Esophagus squamous epithelium (tissue), 5 donors: ENCODE results near the gene HHIPL2. TPM values are rescaled to one million over a fixed set of nuclear protein-coding genes. Genes with fewer than 3 reads are reported as not detected.

Experiments used
- DNase-seq: peaks from one replicate; lab custom pipeline; 2025; lab: John Stamatoyannopoulos, UW
- H3K27ac ChIP-seq, 4 donors: fragments of 200-600 bp; sonication (generic); one replicate each; pipeline ENCODE4 v1.5.1; 2016 to 2019; ENCODE audit warnings: mild to moderate bottlenecking in 1 of 4
- H3K27me3 ChIP-seq, 4 donors: fragments of 200-600 bp; sonication (generic); 1 replicate in 3 of 4; 2 replicates in 1 of 4; pipeline versions ENCODE4 v1.5.1 to v1.6.0; 2017 to 2021; ENCODE audit warnings: antibody characterized with exemption in 1 of 4
- H3K36me3 ChIP-seq, 3 donors: fragments of 200-600 bp; sonication (generic); one replicate each; pipeline ENCODE4 v1.5.1; 2016 to 2019
- H3K4me1 ChIP-seq, 3 donors: fragments of 200-600 bp; sonication (generic); one replicate each; pipeline ENCODE4 v1.5.1; 2017 to 2019
- H3K4me3 ChIP-seq, 4 donors: fragments of 200-600 bp; sonication (generic); 1 replicate in 3 of 4; 2 replicates in 1 of 4; pipeline ENCODE4 v1.5.1; 2016 to 2019; ENCODE audit warnings: mild to moderate bottlenecking in 2 of 4, moderate library complexity in 1 of 4
- H3K9me3 ChIP-seq, 3 donors: fragments of 200-600 bp; sonication (generic); one replicate each; pipeline ENCODE4 v1.5.1; 2016 to 2019
- CTCF ChIP-seq, 6 experiments: fragments of 450-650 bp in 4 of 6; fragments of 200-600 bp in 2 of 6; sonication (generic) in 2 of 6; IDR thresholded peaks; one replicate each; pipeline ENCODE4 v1.5.1; 2016 to 2019; ENCODE audit warnings: antibody characterized with exemption in 6 of 6, mild to moderate bottlenecking in 4 of 6, moderate library complexity in 4 of 6
- POLR2A ChIP-seq, 4 donors: fragments of 450-650 bp; IDR thresholded peaks; one replicate each; pipeline ENCODE4 v1.6.1; 2017; ENCODE audit warnings: antibody characterized with exemption in 4 of 4, mild to moderate bottlenecking in 4 of 4, moderate library complexity in 3 of 4
- WGBS, 2 donors: methylation state at CpG; one replicate each; pipeline ENCODE4 v1.1.5; 2018; 5-methylcytosine and 5-hydroxymethylcytosine counted together
- intact Hi-C: fragments of 100-400 bp; cut with DNase I; formaldehyde crosslinking; loops from one replicate; pipeline ENCODE4 v1.15.0; 2022
- total RNA-seq, 4 donors: library from RNA; depleted of rRNA; stranded (reverse); fragments of >200 nt; gene quantifications; one replicate each; pipeline ENCODE4 v1.1.0, GENCODE V29; 2016
- donor health status: DM: yes; HTN: yes; CAD: no.

Gene HHIPL2
- not detected for total RNA-seq

GRCh38 chr1:222547944-222548671, at the start of gene HHIPL2:
HHIPL2 (minus strand) TSS chr1:222548104; CDS start chr1:222548044, 60 bp downstream.
- Histone ChIP-seq H3K27ac (no peak within 1 kb of the TSS), H3K4me3 (no peak within 1 kb of the TSS), H3K36me3 (no peaks in the 10 kb centered on the region), H3K27me3 (peaks cover 0 to 56% (median 0%) of the 10 kb centered on the region in 4 donors), H3K4me1 (peaks cover 0 to 9% (median 0%) of the 10 kb centered on the region in 3 donors), H3K9me3 (no peaks in the 10 kb centered on the region)
- no peak for DNase-seq
- WGBS, 2 donors: 39 to 48% methylated on average over 6 of the region's 8 CpGs
- no peak for TF ChIP-seq POLR2A (IDR thresholded peaks at IDR 0.05)
- TF ChIP-seq CTCF (IDR thresholded peaks at IDR 0.05): no peak
- intact Hi-C loops: no loop called here

- no peak for TF ChIP-seq CTCF (IDR thresholded peaks at IDR 0.05)
- TF ChIP-seq POLR2A (IDR thresholded peaks at IDR 0.05): no peak
- H3K27ac ChIP-seq: no peak overlapping the region
- no peaks in the 10 kb centered on the region for H3K9me3 ChIP-seq
- no peaks in the 10 kb centered on the region for H3K27me3 ChIP-seq
- no peak for DNase-seq
- H3K4me3 ChIP-seq: no peak overlapping the region
- H3K4me1 ChIP-seq: peaks cover 0 to 12% (median 5%) of the 10 kb centered on the region in 3 donors
- H3K36me3 ChIP-seq: no peaks in the 10 kb centered on the region
- WGBS, 2 donors: 80 to 81% methylated on average over 4 of the region's 4 CpGs
- intact Hi-C loops: no loop called here
These were observed 48.8 kb upstream of the HHIPL2 start for GRCh38 chr1:222596696-222597095.

- no peak for DNase-seq
- WGBS, 2 donors: 86 to 89% methylated on average over 3 of the region's 3 CpGs
- H3K9me3 ChIP-seq: no peaks in the 10 kb centered on the region
- H3K4me3 ChIP-seq: no peak overlapping the region
- intact Hi-C loops: no loop called here
- peaks cover 0 to 8% (median 3%) of the 10 kb centered on the region in 3 donors for H3K4me1 ChIP-seq
- no peak for TF ChIP-seq POLR2A (IDR thresholded peaks at IDR 0.05)
- TF ChIP-seq CTCF (IDR thresholded peaks at IDR 0.05): no peak
- H3K36me3 ChIP-seq: no peaks in the 10 kb centered on the region
- H3K27me3 ChIP-seq: no peaks in the 10 kb centered on the region
- H3K27ac ChIP-seq: no peak overlapping the region
These were observed 46.9 kb upstream of the HHIPL2 start for GRCh38 chr1:222594789-222595188.

GRCh38 chr1:222592171-222592570, 44.3 kb upstream of the HHIPL2 start:
- DNase-seq: no peak
- H3K9me3 ChIP-seq: no peaks in the 10 kb centered on the region
- H3K27me3 ChIP-seq: no peaks in the 10 kb centered on the region
- H3K27ac ChIP-seq: no peak overlapping the region
- no peak overlapping the region for H3K4me3 ChIP-seq
- WGBS, 2 donors: 68 to 81% methylated on average over 3 of the region's 3 CpGs
- peaks cover 4 to 26% (median 14%) of the 10 kb centered on the region in 3 donors for H3K4me1 ChIP-seq
- intact Hi-C loops: no loop called here
- H3K36me3 ChIP-seq: peaks cover 0 to 9% (median under 1%) of the 10 kb centered on the region in 3 donors
- TF ChIP-seq POLR2A (IDR thresholded peaks at IDR 0.05) (no peak), CTCF (IDR thresholded peaks at IDR 0.05) (no peak)

- peak within 1 kb of the TSS; percentile 67 to 83 (median 70) for H3K4me3 ChIP-seq
- DNase-seq: peak; percentile 47
- H3K27ac ChIP-seq: peak within 1 kb of the TSS; percentile 85 to 90 (median 87)
- H3K4me1 ChIP-seq: peaks cover 4 to 26% (median 14%) of the 10 kb centered on the region in 3 donors
- H3K36me3 ChIP-seq: peaks cover 0 to 33% (median 6%) of the 10 kb centered on the region in 3 donors
- WGBS, 2 donors: 0 to 1% methylated on average over 27 to 30 of the region's 41 CpGs
- H3K27me3 ChIP-seq: no peaks in the 10 kb centered on the region
- no peaks in the 10 kb centered on the region for H3K9me3 ChIP-seq
- TF ChIP-seq CTCF (IDR thresholded peaks at IDR 0.05) (no peak), POLR2A (IDR thresholded peaks at IDR 0.05) (peak in 1 of 4 donors; percentile 27)
- intact Hi-C loops: no loop called here
These were observed 41.8 kb upstream of the HHIPL2 start, which contains the start of gene TAF1A for GRCh38 chr1:222589462-222590302. TAF1A (minus strand) TSS chr1:222589933.
